Cardiac septum (tissue), 1 donor: ENCODE results near the gene ASB16. TPM values are rescaled to one million over a fixed set of nuclear protein-coding genes. Genes with fewer than 3 reads are reported as not detected.

Experiments used
- DNase-seq: peaks from one replicate; pipeline ENCODE4 v3.0.0-alpha.2; 2020; ENCODE audit warnings: low spot score
- intact Hi-C: fragments of 100-400 bp; cut with DNase I; formaldehyde crosslinking; loops from one replicate; pipeline ENCODE4 v1.14.0; 2022
- total RNA-seq: library from RNA; stranded (reverse); fragmentation: NEBNext Ultra II Directional; extraction: Animal tissue kit (Norgen Biotek cat#: 25700); gene quantifications from one replicate; pipeline ENCODE4 v1.2.1, GENCODE V29; 2021
- donor health status: DM: no; HTN: no; CAD: no.

Gene ASB16
- total RNA-seq, 1 donor from 2014 or later, result 8.9 TPM

- intact Hi-C loops, result no loop called here
- DNase-seq, result peak; percentile 100
These were observed 16.0 kb downstream of the ASB16 start, which contains the start of gene TMUB2 for GRCh38 chr17:44186307-44187130. TSS of gene TMUB2 (plus strand) at chr17:44186972. CDS start at chr17:44187709, 737 bp downstream.

GRCh38 chr17:44187131-44187899, 16.8 kb downstream of the ASB16 start:
- intact Hi-C loops, result no loop called here
- no peak for DNase-seq

GRCh38 chr17:44188576-44189403, 18.3 kb downstream of the ASB16 start:
- DNase-seq, result no peak
- intact Hi-C loops, result no loop called here

GRCh38 chr17:44190481-44190880, 20.0 kb downstream of the ASB16 start:
- intact Hi-C loops, result no loop called here
- DNase-seq, result no peak

- intact Hi-C loops, result no loop called here
- DNase-seq, result no peak
These were observed 20.9 kb downstream of the ASB16 start for GRCh38 chr17:44191369-44191768.

- DNase-seq, result no peak
- intact Hi-C loops, result no loop called here
These were observed 21.5 kb downstream of the ASB16 start for GRCh38 chr17:44191941-44192496.

GRCh38 chr17:44192750-44193149, 22.2 kb downstream of the ASB16 start:
- intact Hi-C loops, result no loop called here
- no peak for DNase-seq

- DNase-seq, result no peak
- intact Hi-C loops, result no loop called here
These were observed 23.0 kb downstream of the ASB16 start for GRCh38 chr17:44193326-44194084.

GRCh38 chr17:44197107-44197506, 26.6 kb downstream of the ASB16 start:
- no peak for DNase-seq
- intact Hi-C loops, result no loop called here

- intact Hi-C loops, result no loop called here
- no peak for DNase-seq
These were observed 27.6 kb downstream of the ASB16 start for GRCh38 chr17:44197980-44198720.

GRCh38 chr17:44198721-44199552, 28.4 kb downstream of the ASB16 start:
- peak; percentile 89 for DNase-seq
- intact Hi-C loops, result no loop called here

- peak; percentile 99 for DNase-seq
- intact Hi-C loops, result loop anchor here (1.0 kb wide), 1 partner anchor 18 kb away; no protein-coding TSS in a partner anchor
These were observed 29.3 kb downstream of the ASB16 start, which contains the start of gene ATXN7L3 for GRCh38 chr17:44199553-44200477. TSS of gene ATXN7L3 (minus strand) at chr17:44199884. CDS start at chr17:44198070, 1,814 bp downstream.

GRCh38 chr17:44200478-44201155, 30.1 kb downstream of the ASB16 start:
- intact Hi-C loops, result loop anchor here (1.0 kb wide), 1 partner anchor 18 kb away; no protein-coding TSS in a partner anchor
- no peak for DNase-seq

- intact Hi-C loops, result no loop called here
These were observed 32.3 kb downstream of the ASB16 start for GRCh38 chr17:44202756-44203155.

GRCh38 chr17:44203731-44204440, 33.4 kb downstream of the ASB16 start:
- no peak for DNase-seq
- intact Hi-C loops, result no loop called here

More at GRCh38 chr17:44202756-44203155, 32.3 kb downstream of the ASB16 start:
- no peak for DNase-seq
